HG03565 (cell line): ENCODE data around the gene FCRL4.
"Not testable (repeated sequence)": the region's sequence is repeated elsewhere in the genome, so short reads cannot be mapped to it uniquely, and the experiment has no call there.

Experiments used
- ATAC-seq: cut with Tn5 transposase; IDR thresholded peaks from one replicate; pipeline ENCODE4 v1.9.1; 2021; ENCODE audit warnings: mild to moderate bottlenecking, moderate library complexity; ENCODE audit not compliant: unreplicated experiment

Gene FCRL4

GRCh38 chr1:157551694-157552693 is 45.9 kb downstream of the FCRL4 start, which contains the start of gene FCRL5:
Gene FCRL5, minus strand, starts transcription at chr1:157552515. Its CDS starts 153 bp downstream, at chr1:157552362.
- peak; percentile 69 for ATAC-seq

- ATAC-seq, result not testable (repeated sequence)
Observed at GRCh38 chr1:157548081-157548480, 49.8 kb downstream of the FCRL4 start.

- no peak for ATAC-seq
Observed at GRCh38 chr1:157542676-157543075, 55.2 kb downstream of the FCRL4 start.

- no peak for ATAC-seq
Observed at GRCh38 chr1:157540852-157541251, 57.0 kb downstream of the FCRL4 start.

GRCh38 chr1:157540160-157540748 is 57.6 kb downstream of the FCRL4 start:
- ATAC-seq, result no peak

- no peak for ATAC-seq
Observed at GRCh38 chr1:157539568-157539967, 58.3 kb downstream of the FCRL4 start.

- ATAC-seq, result no peak
Observed at GRCh38 chr1:157532569-157532968, 65.3 kb downstream of the FCRL4 start.

GRCh38 chr1:157523774-157524493 is 74.0 kb downstream of the FCRL4 start:
- peak; percentile 60 for ATAC-seq
